GM21619 (cell line): ENCODE measurements around the gene FAM216A.
"Not testable (repeated sequence)": the region's sequence is repeated elsewhere in the genome, so short reads cannot be mapped to it uniquely, and the experiment has no call there.

ENCODE experiments used
- ATAC-seq: cut with Tn5 transposase; IDR thresholded peaks from one replicate; pipeline ENCODE4 v1.9.1; 2021; ENCODE audit not compliant: unreplicated experiment

FAM216A gene

GRCh38 chr12:110468214-110469048, at the start of gene FAM216A, which contains the start of gene GPN3:
Gene FAM216A, plus strand, starts transcription at chr12:110468845. Its CDS starts 31 bp downstream, at chr12:110468876.
Gene GPN3, minus strand, starts transcription at chr12:110468257. Its CDS starts 54 bp downstream, at chr12:110468203.
- ATAC-seq, result peak; percentile 70

GRCh38 chr12:110420644-110421043, 48.0 kb upstream of the FAM216A start:
- not testable (repeated sequence) for ATAC-seq

- ATAC-seq, result no peak
These were observed 47.4 kb upstream of the FAM216A start for GRCh38 chr12:110421159-110421661.

GRCh38 chr12:110421701-110422100, 46.9 kb upstream of the FAM216A start:
- no peak for ATAC-seq

- ATAC-seq, result no peak
These were observed 44.4 kb upstream of the FAM216A start for GRCh38 chr12:110424237-110424636.

- ATAC-seq, result no peak
These were observed 42.2 kb upstream of the FAM216A start for GRCh38 chr12:110426406-110426805.

- ATAC-seq, result not testable (repeated sequence)
These were observed 39.0 kb upstream of the FAM216A start for GRCh38 chr12:110429676-110430075.

- peak; percentile 7 for ATAC-seq
These were observed 36.6 kb upstream of the FAM216A start for GRCh38 chr12:110431957-110432587.

GRCh38 chr12:110436231-110436630, 32.4 kb upstream of the FAM216A start:
- no peak for ATAC-seq

GRCh38 chr12:110444455-110444854, 24.2 kb upstream of the FAM216A start:
- no peak for ATAC-seq

GRCh38 chr12:110449799-110450497, 18.7 kb upstream of the FAM216A start, which contains the start of gene ARPC3:
Gene ARPC3, minus strand, starts transcription at chr12:110450337. Its CDS starts 77 bp downstream, at chr12:110450260.
- ATAC-seq, result peak; percentile 93

- no peak for ATAC-seq
These were observed 17.4 kb upstream of the FAM216A start for GRCh38 chr12:110451263-110451662.

GRCh38 chr12:110453569-110454296, 14.9 kb upstream of the FAM216A start:
- no peak for ATAC-seq

GRCh38 chr12:110458756-110459155, 9.9 kb upstream of the FAM216A start:
- no peak for ATAC-seq

GRCh38 chr12:110461189-110461588, 7.5 kb upstream of the FAM216A start:
- ATAC-seq, result not testable (repeated sequence)

GRCh38 chr12:110465024-110465423, 3.6 kb upstream of the FAM216A start:
- ATAC-seq, result no peak

GRCh38 chr12:110465765-110466164, 2.9 kb upstream of the FAM216A start:
- ATAC-seq, result not testable (repeated sequence)

GRCh38 chr12:110466791-110467190, 1.9 kb upstream of the FAM216A start:
- no peak for ATAC-seq

- ATAC-seq, result no peak
These were observed 815 bp upstream of the FAM216A start for GRCh38 chr12:110467847-110468213.

GRCh38 chr12:110475426-110475825, 6.8 kb downstream of the FAM216A start:
- ATAC-seq, result no peak
